ENCODE results near the gene STK17A. TPM values are rescaled to one million over a fixed set of nuclear protein-coding genes. Genes with fewer than 3 reads are reported as not detected.

STK17A gene
- total and polyA plus RNA-seq, 2 of the 8 experiments (the other 6 are each of a cell fraction or from before 2014, with no cell fraction given) = 2.2 to 12.2 TPM

DNA sequence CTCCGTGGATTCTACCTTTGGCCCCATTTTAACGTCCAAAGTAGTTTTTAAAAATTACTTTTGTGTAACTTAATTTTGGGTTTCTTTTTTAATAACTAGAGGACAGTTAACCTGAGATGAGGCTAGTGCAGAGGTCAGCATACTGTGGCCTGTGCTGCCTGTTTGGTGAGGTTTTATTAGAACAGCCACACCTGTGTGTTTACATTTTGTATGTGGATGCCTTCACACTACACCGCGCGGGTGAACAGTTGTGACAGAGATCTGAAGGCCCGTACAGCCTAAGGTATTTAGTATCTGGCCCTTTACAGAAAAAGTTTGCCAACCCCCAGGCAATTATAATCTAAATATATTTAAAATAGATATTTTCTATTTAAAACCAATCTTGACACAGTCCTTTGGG lies 46.9 kb downstream of the STK17A start (continued):
- TF ChIP-seq, protein P1, sequence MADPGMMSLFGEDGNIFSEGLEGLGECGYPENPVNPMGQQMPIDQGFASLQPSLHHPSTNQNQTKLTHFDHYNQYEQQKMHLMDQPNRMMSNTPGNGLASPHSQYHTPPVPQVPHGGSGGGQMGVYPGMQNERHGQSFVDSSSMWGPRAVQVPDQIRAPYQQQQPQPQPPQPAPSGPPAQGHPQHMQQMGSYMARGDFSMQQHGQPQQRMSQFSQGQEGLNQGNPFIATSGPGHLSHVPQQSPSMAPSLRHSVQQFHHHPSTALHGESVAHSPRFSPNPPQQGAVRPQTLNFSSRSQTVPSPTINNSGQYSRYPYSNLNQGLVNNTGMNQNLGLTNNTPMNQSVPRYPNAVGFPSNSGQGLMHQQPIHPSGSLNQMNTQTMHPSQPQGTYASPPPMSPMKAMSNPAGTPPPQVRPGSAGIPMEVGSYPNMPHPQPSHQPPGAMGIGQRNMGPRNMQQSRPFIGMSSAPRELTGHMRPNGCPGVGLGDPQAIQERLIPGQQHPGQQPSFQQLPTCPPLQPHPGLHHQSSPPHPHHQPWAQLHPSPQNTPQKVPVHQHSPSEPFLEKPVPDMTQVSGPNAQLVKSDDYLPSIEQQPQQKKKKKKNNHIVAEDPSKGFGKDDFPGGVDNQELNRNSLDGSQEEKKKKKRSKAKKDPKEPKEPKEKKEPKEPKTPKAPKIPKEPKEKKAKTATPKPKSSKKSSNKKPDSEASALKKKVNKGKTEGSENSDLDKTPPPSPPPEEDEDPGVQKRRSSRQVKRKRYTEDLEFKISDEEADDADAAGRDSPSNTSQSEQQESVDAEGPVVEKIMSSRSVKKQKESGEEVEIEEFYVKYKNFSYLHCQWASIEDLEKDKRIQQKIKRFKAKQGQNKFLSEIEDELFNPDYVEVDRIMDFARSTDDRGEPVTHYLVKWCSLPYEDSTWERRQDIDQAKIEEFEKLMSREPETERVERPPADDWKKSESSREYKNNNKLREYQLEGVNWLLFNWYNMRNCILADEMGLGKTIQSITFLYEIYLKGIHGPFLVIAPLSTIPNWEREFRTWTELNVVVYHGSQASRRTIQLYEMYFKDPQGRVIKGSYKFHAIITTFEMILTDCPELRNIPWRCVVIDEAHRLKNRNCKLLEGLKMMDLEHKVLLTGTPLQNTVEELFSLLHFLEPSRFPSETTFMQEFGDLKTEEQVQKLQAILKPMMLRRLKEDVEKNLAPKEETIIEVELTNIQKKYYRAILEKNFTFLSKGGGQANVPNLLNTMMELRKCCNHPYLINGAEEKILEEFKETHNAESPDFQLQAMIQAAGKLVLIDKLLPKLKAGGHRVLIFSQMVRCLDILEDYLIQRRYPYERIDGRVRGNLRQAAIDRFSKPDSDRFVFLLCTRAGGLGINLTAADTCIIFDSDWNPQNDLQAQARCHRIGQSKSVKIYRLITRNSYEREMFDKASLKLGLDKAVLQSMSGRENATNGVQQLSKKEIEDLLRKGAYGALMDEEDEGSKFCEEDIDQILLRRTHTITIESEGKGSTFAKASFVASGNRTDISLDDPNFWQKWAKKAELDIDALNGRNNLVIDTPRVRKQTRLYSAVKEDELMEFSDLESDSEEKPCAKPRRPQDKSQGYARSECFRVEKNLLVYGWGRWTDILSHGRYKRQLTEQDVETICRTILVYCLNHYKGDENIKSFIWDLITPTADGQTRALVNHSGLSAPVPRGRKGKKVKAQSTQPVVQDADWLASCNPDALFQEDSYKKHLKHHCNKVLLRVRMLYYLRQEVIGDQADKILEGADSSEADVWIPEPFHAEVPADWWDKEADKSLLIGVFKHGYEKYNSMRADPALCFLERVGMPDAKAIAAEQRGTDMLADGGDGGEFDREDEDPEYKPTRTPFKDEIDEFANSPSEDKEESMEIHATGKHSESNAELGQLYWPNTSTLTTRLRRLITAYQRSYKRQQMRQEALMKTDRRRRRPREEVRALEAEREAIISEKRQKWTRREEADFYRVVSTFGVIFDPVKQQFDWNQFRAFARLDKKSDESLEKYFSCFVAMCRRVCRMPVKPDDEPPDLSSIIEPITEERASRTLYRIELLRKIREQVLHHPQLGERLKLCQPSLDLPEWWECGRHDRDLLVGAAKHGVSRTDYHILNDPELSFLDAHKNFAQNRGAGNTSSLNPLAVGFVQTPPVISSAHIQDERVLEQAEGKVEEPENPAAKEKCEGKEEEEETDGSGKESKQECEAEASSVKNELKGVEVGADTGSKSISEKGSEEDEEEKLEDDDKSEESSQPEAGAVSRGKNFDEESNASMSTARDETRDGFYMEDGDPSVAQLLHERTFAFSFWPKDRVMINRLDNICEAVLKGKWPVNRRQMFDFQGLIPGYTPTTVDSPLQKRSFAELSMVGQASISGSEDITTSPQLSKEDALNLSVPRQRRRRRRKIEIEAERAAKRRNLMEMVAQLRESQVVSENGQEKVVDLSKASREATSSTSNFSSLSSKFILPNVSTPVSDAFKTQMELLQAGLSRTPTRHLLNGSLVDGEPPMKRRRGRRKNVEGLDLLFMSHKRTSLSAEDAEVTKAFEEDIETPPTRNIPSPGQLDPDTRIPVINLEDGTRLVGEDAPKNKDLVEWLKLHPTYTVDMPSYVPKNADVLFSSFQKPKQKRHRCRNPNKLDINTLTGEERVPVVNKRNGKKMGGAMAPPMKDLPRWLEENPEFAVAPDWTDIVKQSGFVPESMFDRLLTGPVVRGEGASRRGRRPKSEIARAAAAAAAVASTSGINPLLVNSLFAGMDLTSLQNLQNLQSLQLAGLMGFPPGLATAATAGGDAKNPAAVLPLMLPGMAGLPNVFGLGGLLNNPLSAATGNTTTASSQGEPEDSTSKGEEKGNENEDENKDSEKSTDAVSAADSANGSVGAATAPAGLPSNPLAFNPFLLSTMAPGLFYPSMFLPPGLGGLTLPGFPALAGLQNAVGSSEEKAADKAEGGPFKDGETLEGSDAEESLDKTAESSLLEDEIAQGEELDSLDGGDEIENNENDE (IDR thresholded peaks at IDR 0.05; ENCODE audit: insufficient replicate concordance, low read length) = no peak
- TF ChIP-seq KDM1A (IDR thresholded peaks at IDR 0.05; ENCODE audit: borderline replicate concordance, low read length) (no peak), SIRT6 (IDR thresholded peaks at IDR 0.05; ENCODE audit: low read length) (no peak), RFX5 (IDR thresholded peaks at IDR 0.05; ENCODE audit: borderline replicate concordance, low read depth, low read length) (no peak), CTBP2 (IDR thresholded peaks at IDR 0.05; ENCODE audit: borderline replicate concordance, insufficient read depth, insufficient read length, low read length) (no peak), EZH2 (IDR thresholded peaks at IDR 0.05; ENCODE audit: low read depth, low read length, severe bottlenecking) (no peak), E2F6 (IDR thresholded peaks at IDR 0.05) (no peak), POLR2A (IDR thresholded peaks at IDR 0.05; ENCODE audit: control extremely low read depth in 1 of 2, low read depth in 2 of 2, low read length in 2 of 2) (no peak), CBX5 (IDR thresholded peaks at IDR 0.05; ENCODE audit: low read depth, low read length) (no peak), SRF (IDR thresholded peaks at IDR 0.05; ENCODE audit: low read depth, low read length) (no peak)
